ENCODE results near the gene COL8A1.
"Not testable (repeated sequence)": the region's sequence is repeated elsewhere in the genome, so short reads cannot be mapped to it uniquely, and the experiment has no call there.

The COL8A1 gene

GRCh38 chr3:99709686-99710085, 71.3 kb downstream of the COL8A1 start:
- DNase-seq (ENCODE audit: low read depth in 2 of 2): no peak

GRCh38 chr3:99710094-99710493, 71.7 kb downstream of the COL8A1 start:
- no peak for DNase-seq (ENCODE audit: low read depth in 2 of 2)

GRCh38 chr3:99711351-99711750, 73.0 kb downstream of the COL8A1 start:
- DNase-seq (ENCODE audit: low read depth in 2 of 2): no peak

- no peak for DNase-seq (ENCODE audit: low read depth in 2 of 2)
Measured at GRCh38 chr3:99712291-99712954, 74.0 kb downstream of the COL8A1 start.

- no peak for DNase-seq (ENCODE audit: low read depth in 2 of 2)
Measured at GRCh38 chr3:99713440-99713839, 75.0 kb downstream of the COL8A1 start.

- no peak for DNase-seq (ENCODE audit: low read depth in 2 of 2)
Measured at GRCh38 chr3:99714146-99714545, 75.8 kb downstream of the COL8A1 start.

GRCh38 chr3:99714575-99714974, 76.2 kb downstream of the COL8A1 start:
- DNase-seq (ENCODE audit: low read depth in 2 of 2): no peak

- DNase-seq (ENCODE audit: low read depth in 2 of 2): no peak
Measured at GRCh38 chr3:99716463-99716995, 78.1 kb downstream of the COL8A1 start.

- DNase-seq (ENCODE audit: low read depth in 2 of 2): no peak
Measured at GRCh38 chr3:99720985-99721632, 82.7 kb downstream of the COL8A1 start.

GRCh38 chr3:99721633-99722007, 83.2 kb downstream of the COL8A1 start:
- DNase-seq (ENCODE audit: low read depth in 2 of 2): no peak

GRCh38 chr3:99724276-99724675, 85.9 kb downstream of the COL8A1 start:
- DNase-seq (ENCODE audit: low read depth in 2 of 2): no peak

GRCh38 chr3:99730870-99731269, 92.5 kb downstream of the COL8A1 start:
- DNase-seq (ENCODE audit: low read depth in 2 of 2): no peak

- no peak for DNase-seq (ENCODE audit: low read depth in 2 of 2)
Measured at GRCh38 chr3:99731499-99731898, 93.1 kb downstream of the COL8A1 start.

GRCh38 chr3:99740371-99740770, 102.0 kb downstream of the COL8A1 start:
- not testable (repeated sequence) for DNase-seq (ENCODE audit: low read depth in 2 of 2)

- DNase-seq (ENCODE audit: low read depth in 2 of 2): no peak
Measured at GRCh38 chr3:99741588-99741987, 103.2 kb downstream of the COL8A1 start.

- no peak for DNase-seq (ENCODE audit: low read depth in 2 of 2)
Measured at GRCh38 chr3:99747915-99748314, 109.5 kb downstream of the COL8A1 start.

GRCh38 chr3:99751649-99752048, 113.3 kb downstream of the COL8A1 start:
- DNase-seq (ENCODE audit: low read depth in 2 of 2): no peak

- DNase-seq (ENCODE audit: low read depth in 2 of 2): peak in 1 of 2 donors; percentile 4
Measured at GRCh38 chr3:99753268-99753975, 115.0 kb downstream of the COL8A1 start.

GRCh38 chr3:99755831-99756230, 117.4 kb downstream of the COL8A1 start:
- DNase-seq (ENCODE audit: low read depth in 2 of 2): no peak

GRCh38 chr3:99757966-99758365, 119.6 kb downstream of the COL8A1 start:
- no peak for DNase-seq (ENCODE audit: low read depth in 2 of 2)

- no peak for DNase-seq (ENCODE audit: low read depth in 2 of 2)
Measured at GRCh38 chr3:99758502-99759177, 120.2 kb downstream of the COL8A1 start.

- DNase-seq (ENCODE audit: low read depth in 2 of 2): no peak
Measured at GRCh38 chr3:99760031-99760430, 121.6 kb downstream of the COL8A1 start.
